ENCODE measurements around the gene MTMR12. TPM values are rescaled to one million over a fixed set of nuclear protein-coding genes. Genes with fewer than 3 reads are reported as not detected.

Gene MTMR12
- total RNA-seq, 5 donors from 2014 or later (not counting 1 experiment from before 2014, with no cell fraction given): 19.3 to 22.2 (median 20.0) TPM

DNA sequence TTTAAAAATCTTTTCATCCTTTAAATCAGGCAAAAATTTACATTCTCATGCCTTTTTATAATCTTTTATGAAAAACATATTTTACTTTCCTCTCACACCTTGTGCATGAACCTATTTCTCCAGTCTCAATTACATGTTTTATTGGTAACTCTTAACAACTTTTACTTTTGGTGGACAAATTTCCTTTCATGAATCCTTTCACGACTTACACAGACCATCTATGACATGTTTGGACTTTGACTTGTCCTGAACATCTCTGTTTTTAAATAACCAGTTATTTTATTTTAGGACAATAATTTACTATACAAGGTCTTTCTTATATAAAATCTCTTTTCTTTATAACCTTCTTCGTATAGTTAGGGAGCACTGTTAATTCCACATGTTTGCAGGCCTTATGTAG is 26.5 kb upstream of the MTMR12 start:
- no peaks in the 10 kb centered on the region for H3K36me3 ChIP-seq (ENCODE audit: control insufficient read depth in 2 of 2, extremely low read depth in 1 of 2, insufficient read depth in 1 of 2, low read length in 1 of 2)

DNA sequence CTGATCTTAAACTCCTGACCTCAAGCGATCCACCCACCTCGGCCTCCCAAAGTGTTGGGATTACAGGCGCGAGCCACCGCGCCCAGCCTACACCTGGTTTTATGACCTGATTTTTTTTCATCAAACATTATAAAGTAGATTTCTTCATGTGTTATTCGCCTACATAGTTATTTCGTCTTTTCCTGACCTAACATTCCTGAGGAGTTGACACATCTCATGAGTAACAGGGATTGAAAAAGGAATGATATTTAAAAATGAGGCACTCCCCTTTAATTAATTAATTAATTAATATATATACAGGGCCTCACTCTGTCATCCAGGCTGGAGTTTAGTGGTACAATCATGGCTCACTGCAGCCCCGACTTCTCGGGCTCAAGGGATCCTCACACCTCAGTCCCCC is 20.2 kb upstream of the MTMR12 start:
- Histone ChIP-seq H3K36me3 (ENCODE audit: control insufficient read depth in 2 of 2, extremely low read depth in 1 of 2, insufficient read depth in 1 of 2, low read length in 1 of 2) (no peaks in the 10 kb centered on the region), H3K4me3 (ENCODE audit: control insufficient read depth in 1 of 2, extremely low read depth in 1 of 2, low read length in 1 of 2) (no peak overlapping the region), H3K9me3 (no peaks in the 10 kb centered on the region), H3K27me3 (replicated peaks in 1 of 2; ENCODE audit: control insufficient read depth in 2 of 2, extremely low read depth in 1 of 2, insufficient read depth in 2 of 2, low read length in 1 of 2) (no peaks in the 10 kb centered on the region), H3K27ac (ENCODE audit: low read length) (no peak overlapping the region), H3K4me1 (ENCODE audit: control insufficient read depth in 1 of 2, extremely low read depth in 1 of 2, insufficient read depth in 2 of 2, low read length in 2 of 2) (peaks cover 0 to 5% of the 10 kb centered on the region in 2 experiments)
- H3K36me3 Mint-ChIP-seq: peaks cover under 1% of the 10 kb centered on the region
- H3K4me1 Mint-ChIP-seq: peaks cover 2 to 5% (median 2%) of the 10 kb centered on the region in 3 donors
- peaks cover 0 to 1% of the 10 kb centered on the region in 2 donors for H3K27me3 Mint-ChIP-seq
- H3K27ac Mint-ChIP-seq: no peak overlapping the region
- DNase-seq (no peak), ATAC-seq (replicated peaks in 1 of 4) (no peak)
- CTCF ChIA-PET: no interaction called here
- POLR2A ChIA-PET: no interaction called here
- H3K9me3 Mint-ChIP-seq: peaks cover 0 to under 1% (median under 1%) of the 10 kb centered on the region in 3 donors
- no peak overlapping the region for H3K4me3 Mint-ChIP-seq
- 90% methylated on average over 2 of the region's 10 CpGs for WGBS (ENCODE audit: insufficient coverage)

More for the DNA sequence above, 26.5 kb upstream of the MTMR12 start:
- CTCF ChIA-PET: interaction anchor here (0.6 to 1.0 kb wide), 4 partner anchors 107 to 251 kb away, joined by 3 to 4 read pairs (median 3); no protein-coding TSS in a partner anchor
- Mint-ChIP-seq H3K9me3 (peaks cover 7 to 24% (median 10%) of the 10 kb centered on the region in 3 donors), H3K36me3 (peaks cover 6% of the 10 kb centered on the region), H3K4me3 (no peak overlapping the region), H3K27me3 (peaks cover 3% of the 10 kb centered on the region in 2 donors), H3K4me1 (no peaks in the 10 kb centered on the region), H3K27ac (no peak overlapping the region)
- Histone ChIP-seq H3K4me1 (ENCODE audit: control insufficient read depth in 1 of 2, extremely low read depth in 1 of 2, insufficient read depth in 2 of 2, low read length in 2 of 2) (no peaks in the 10 kb centered on the region), H3K9me3 (peaks cover 2% of the 10 kb centered on the region), H3K27me3 (replicated peaks in 1 of 2; ENCODE audit: control insufficient read depth in 2 of 2, extremely low read depth in 1 of 2, insufficient read depth in 2 of 2, low read length in 1 of 2) (peaks cover 0 to 3% of the 10 kb centered on the region in 2 experiments), H3K27ac (ENCODE audit: low read length) (no peak overlapping the region), H3K4me3 (ENCODE audit: control insufficient read depth in 1 of 2, extremely low read depth in 1 of 2, low read length in 1 of 2) (no peak overlapping the region)
- DNase-seq: no peak
- POLR2A ChIA-PET: no interaction called here
- WGBS (ENCODE audit: insufficient coverage): no CpG with 5 or more reads among the region's 2 CpGs
- ATAC-seq (replicated peaks in 1 of 4): no peak

DNA sequence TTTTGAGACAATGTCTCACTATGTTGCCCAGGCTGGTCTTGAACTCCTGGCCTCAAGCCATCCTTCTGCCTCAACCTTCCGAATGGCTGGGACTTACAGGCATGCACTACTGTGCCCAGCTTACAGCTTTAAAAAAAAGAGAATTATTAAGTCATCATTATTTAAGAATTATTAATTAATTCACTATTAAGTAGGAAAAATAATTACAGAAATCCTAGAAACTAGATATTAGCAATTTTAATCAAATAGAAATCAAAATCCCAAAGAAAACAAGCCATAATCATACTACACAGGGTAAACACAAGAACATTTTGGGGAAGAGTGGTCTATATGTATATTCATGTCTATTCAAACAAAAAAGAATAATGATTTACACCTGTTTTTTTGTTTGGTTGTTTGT is 19.6 kb upstream of the MTMR12 start:
- H3K27me3 ChIP-seq (replicated peaks in 1 of 2; ENCODE audit: control insufficient read depth in 2 of 2, extremely low read depth in 1 of 2, insufficient read depth in 2 of 2, low read length in 1 of 2): no peaks in the 10 kb centered on the region
- ATAC-seq (replicated peaks in 1 of 4) (no peak), DNase-seq (no peak)
- Mint-ChIP-seq H3K36me3 (no peaks in the 10 kb centered on the region), H3K4me3 (no peak overlapping the region), H3K4me1 (peaks cover 2 to 5% (median 2%) of the 10 kb centered on the region in 3 donors), H3K27me3 (peaks cover 0 to 1% of the 10 kb centered on the region in 2 donors), H3K27ac (no peak overlapping the region), H3K9me3 (no peaks in the 10 kb centered on the region)
- POLR2A ChIA-PET: no interaction called here
- no peaks in the 10 kb centered on the region for H3K36me3 ChIP-seq (ENCODE audit: control insufficient read depth in 2 of 2, extremely low read depth in 1 of 2, insufficient read depth in 1 of 2, low read length in 1 of 2)
- CTCF ChIA-PET: interaction anchor here (1.0 to 5.6 kb wide), 2 partner anchors 10 to 100 kb away, joined by 3 to 48 read pairs; no protein-coding TSS in a partner anchor
- H3K9me3 ChIP-seq: no peaks in the 10 kb centered on the region
- H3K4me3 ChIP-seq (ENCODE audit: control insufficient read depth in 1 of 2, extremely low read depth in 1 of 2, low read length in 1 of 2): no peak overlapping the region
- H3K4me1 ChIP-seq (ENCODE audit: control insufficient read depth in 1 of 2, extremely low read depth in 1 of 2, insufficient read depth in 2 of 2, low read length in 2 of 2): peaks cover 0 to 5% of the 10 kb centered on the region in 2 experiments
- no CpG with 5 or more reads among the region's 1 CpG for WGBS (ENCODE audit: insufficient coverage)
- H3K27ac ChIP-seq (ENCODE audit: low read length): no peak overlapping the region

DNA sequence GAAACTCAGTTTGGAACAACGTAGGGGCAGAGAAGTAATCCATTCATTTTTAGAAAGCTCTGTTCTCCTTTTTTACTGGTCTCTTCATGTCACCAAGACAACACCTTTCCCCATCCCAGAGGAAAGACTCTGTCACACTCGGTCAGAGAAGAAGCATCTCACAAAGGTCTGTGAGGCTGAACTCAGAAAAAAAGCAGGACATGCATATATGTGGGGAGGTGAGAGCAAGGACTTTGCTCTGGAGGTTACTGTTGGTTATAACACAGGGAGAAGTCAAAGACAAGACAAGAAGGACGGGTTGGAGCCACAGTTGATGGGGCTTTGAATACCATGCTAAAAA is 19.2 kb upstream of the MTMR12 start:
- Mint-ChIP-seq H3K36me3 (no peaks in the 10 kb centered on the region), H3K9me3 (no peaks in the 10 kb centered on the region), H3K27me3 (peaks cover 0 to 1% of the 10 kb centered on the region in 2 donors), H3K4me1 (peaks cover 2 to 5% (median 2%) of the 10 kb centered on the region in 3 donors), H3K4me3 (no peak overlapping the region), H3K27ac (no peak overlapping the region)
- no peak overlapping the region for H3K4me3 ChIP-seq (ENCODE audit: control insufficient read depth in 1 of 2, extremely low read depth in 1 of 2, low read length in 1 of 2)
- no peaks in the 10 kb centered on the region for H3K27me3 ChIP-seq (replicated peaks in 1 of 2; ENCODE audit: control insufficient read depth in 2 of 2, extremely low read depth in 1 of 2, insufficient read depth in 2 of 2, low read length in 1 of 2)
- DNase-seq (no peak), ATAC-seq (replicated peaks in 1 of 4) (no peak)
- no peak overlapping the region for H3K27ac ChIP-seq (ENCODE audit: low read length)
- no CpG with 5 or more reads among the region's 3 CpGs for WGBS (ENCODE audit: insufficient coverage)
- H3K36me3 ChIP-seq (ENCODE audit: control insufficient read depth in 2 of 2, extremely low read depth in 1 of 2, insufficient read depth in 1 of 2, low read length in 1 of 2): no peaks in the 10 kb centered on the region
- H3K9me3 ChIP-seq: no peaks in the 10 kb centered on the region
- H3K4me1 ChIP-seq (ENCODE audit: control insufficient read depth in 1 of 2, extremely low read depth in 1 of 2, insufficient read depth in 2 of 2, low read length in 2 of 2): peaks cover 0 to 5% of the 10 kb centered on the region in 2 experiments
- ChIA-PET CTCF (interaction anchor here (1.0 to 5.6 kb wide), 3 partner anchors 10 to 101 kb away, joined by 3 to 66 read pairs (median 48); no protein-coding TSS in a partner anchor), POLR2A (interaction anchor here in 1 of 2 donors (0.6 kb wide), 1 partner anchor 309 kb away, joined by 3 read pairs; no protein-coding TSS in a partner anchor)

DNA sequence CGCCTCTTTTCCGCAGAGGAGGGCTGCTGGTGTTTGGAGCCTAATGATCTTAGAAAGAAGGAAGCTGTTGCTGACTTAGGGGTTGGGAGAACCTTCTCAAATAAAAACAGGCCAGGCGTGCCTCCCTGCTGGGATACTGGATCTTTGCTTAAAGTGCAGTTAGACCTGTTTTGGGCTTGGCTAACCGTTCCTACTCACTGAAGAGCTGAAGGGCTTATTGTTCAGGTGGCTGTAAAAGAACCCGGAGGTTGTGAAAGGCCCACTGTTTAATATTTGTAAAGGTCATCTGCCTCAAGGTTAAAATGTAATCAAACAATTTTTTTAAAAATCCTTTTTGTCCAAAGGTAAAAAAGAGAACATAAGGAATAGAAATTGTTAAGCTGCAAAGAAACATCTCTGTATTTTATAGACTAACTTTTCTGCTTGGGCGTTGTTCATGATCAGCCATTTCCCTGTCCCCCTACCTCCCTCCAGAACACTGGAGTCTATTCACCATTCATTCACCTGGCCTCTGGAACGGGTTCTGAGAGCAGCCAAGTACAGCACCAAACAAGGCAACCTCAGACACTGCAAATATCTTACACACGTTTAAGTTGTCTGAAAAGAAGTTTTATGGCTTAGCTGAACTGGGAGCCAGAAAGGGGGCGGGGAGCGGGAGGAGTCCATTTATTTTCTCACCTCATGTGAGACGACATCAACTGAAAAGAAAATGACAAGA is 18.6 kb upstream of the MTMR12 start:
- no peak overlapping the region for H3K4me3 ChIP-seq (ENCODE audit: control insufficient read depth in 1 of 2, extremely low read depth in 1 of 2, low read length in 1 of 2)
- DNase-seq: no peak
- H3K4me1 Mint-ChIP-seq: peaks cover 2 to 5% (median 2%) of the 10 kb centered on the region in 3 donors
- CTCF ChIA-PET: interaction anchor here (0.6 to 5.6 kb wide), 5 partner anchors 11 to 283 kb away, joined by 3 to 66 read pairs (median 4); no protein-coding TSS in a partner anchor
- POLR2A ChIA-PET: interaction anchor here in 1 of 2 donors (0.6 kb wide), 2 partner anchors 71 to 308 kb away, joined by 3 read pairs; no protein-coding TSS in a partner anchor
- no peaks in the 10 kb centered on the region for H3K27me3 ChIP-seq (replicated peaks in 1 of 2; ENCODE audit: control insufficient read depth in 2 of 2, extremely low read depth in 1 of 2, insufficient read depth in 2 of 2, low read length in 1 of 2)
- H3K36me3 Mint-ChIP-seq: no peaks in the 10 kb centered on the region
- no peak overlapping the region for H3K4me3 Mint-ChIP-seq
- H3K9me3 Mint-ChIP-seq: no peaks in the 10 kb centered on the region
- no peak overlapping the region for H3K27ac Mint-ChIP-seq
- H3K27me3 Mint-ChIP-seq: peaks cover 0 to 1% of the 10 kb centered on the region in 2 donors
- H3K9me3 ChIP-seq: no peaks in the 10 kb centered on the region
- no peak for ATAC-seq (replicated peaks in 1 of 4)
- H3K27ac ChIP-seq (ENCODE audit: low read length): no peak overlapping the region
- 93% methylated on average over 5 of the region's 11 CpGs for WGBS (ENCODE audit: insufficient coverage)
- H3K36me3 ChIP-seq (ENCODE audit: control insufficient read depth in 2 of 2, extremely low read depth in 1 of 2, insufficient read depth in 1 of 2, low read length in 1 of 2): no peaks in the 10 kb centered on the region
- peaks cover 0 to 5% of the 10 kb centered on the region in 2 experiments for H3K4me1 ChIP-seq (ENCODE audit: control insufficient read depth in 1 of 2, extremely low read depth in 1 of 2, insufficient read depth in 2 of 2, low read length in 2 of 2)

DNA sequence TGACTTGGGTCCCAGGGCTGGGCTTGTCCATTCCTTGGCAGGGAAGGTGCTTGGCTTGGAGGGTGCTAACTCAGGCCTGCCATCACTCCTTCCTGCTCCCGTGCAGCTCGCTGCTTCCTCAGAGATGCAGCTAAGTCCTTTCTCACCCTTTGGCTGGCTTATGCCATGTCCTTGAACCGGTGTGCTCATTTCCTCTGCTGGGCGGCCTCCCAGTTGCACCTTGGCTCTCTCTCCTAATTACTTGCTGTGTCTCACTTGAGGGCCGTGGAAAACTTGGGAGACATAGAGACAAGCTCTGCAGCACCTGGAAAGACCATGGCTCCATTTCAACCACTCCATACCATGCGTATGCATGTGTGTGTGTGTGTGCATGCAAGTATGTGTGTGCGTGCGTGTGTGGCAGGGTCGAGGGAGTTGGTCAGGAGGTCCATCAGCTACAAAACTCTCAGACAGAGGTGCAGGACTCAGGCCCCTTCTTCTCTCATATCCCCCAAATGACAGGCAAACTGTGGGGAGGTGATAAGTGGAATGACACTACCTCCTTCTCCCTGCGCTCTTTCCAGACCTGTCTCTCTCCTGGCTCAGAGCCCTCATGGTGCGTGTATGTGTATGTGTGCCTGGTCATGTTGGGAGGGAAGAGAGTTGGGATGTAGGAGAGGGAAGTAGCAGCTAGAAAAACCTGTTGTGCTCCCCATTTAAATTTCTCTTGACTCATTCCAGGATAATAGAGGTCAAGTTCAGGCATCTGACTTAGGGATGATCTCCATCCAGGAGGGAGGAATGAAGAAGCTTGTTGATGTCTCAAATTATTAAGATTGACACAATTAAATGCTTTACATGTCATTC is 17.6 kb upstream of the MTMR12 start:
- DNase-seq (no peak), ATAC-seq (replicated peaks in 1 of 4) (no peak)
- Mint-ChIP-seq H3K27ac (no peak overlapping the region), H3K36me3 (no peaks in the 10 kb centered on the region), H3K4me1 (peaks cover 2 to 5% (median 2%) of the 10 kb centered on the region in 3 donors), H3K4me3 (no peak overlapping the region), H3K27me3 (no peaks in the 10 kb centered on the region), H3K9me3 (no peaks in the 10 kb centered on the region)
- 88% methylated on average over 3 of the region's 11 CpGs for WGBS (ENCODE audit: insufficient coverage)
- Histone ChIP-seq H3K36me3 (ENCODE audit: control insufficient read depth in 2 of 2, extremely low read depth in 1 of 2, insufficient read depth in 1 of 2, low read length in 1 of 2) (no peaks in the 10 kb centered on the region), H3K27ac (ENCODE audit: low read length) (no peak overlapping the region), H3K9me3 (no peaks in the 10 kb centered on the region), H3K4me1 (ENCODE audit: control insufficient read depth in 1 of 2, extremely low read depth in 1 of 2, insufficient read depth in 2 of 2, low read length in 2 of 2) (peaks cover 0 to 5% of the 10 kb centered on the region in 2 experiments), H3K4me3 (ENCODE audit: control insufficient read depth in 1 of 2, extremely low read depth in 1 of 2, low read length in 1 of 2) (no peak overlapping the region), H3K27me3 (replicated peaks in 1 of 2; ENCODE audit: control insufficient read depth in 2 of 2, extremely low read depth in 1 of 2, insufficient read depth in 2 of 2, low read length in 1 of 2) (no peaks in the 10 kb centered on the region)
- POLR2A ChIA-PET: interaction anchor here in 1 of 2 donors (0.6 kb wide), 1 partner anchor 29 kb away, joined by 5 read pairs; no protein-coding TSS in a partner anchor
- CTCF ChIA-PET: interaction anchor here (0.5 to 5.6 kb wide), 8 partner anchors 49 to 798 kb away, joined by 3 to 66 read pairs (median 4); partner anchors contain the start of genes C5orf22 (in 1 of the 2) and DROSHA (in 1 of the 2)
